ENCODE measurements around the gene UTP20. TPM values are rescaled to one million over a fixed set of nuclear protein-coding genes. Genes with fewer than 3 reads are reported as not detected.
A peak's percentile ranks its signal among the peaks of the same experiment; 100 is the strongest.
"Not testable (repeated sequence)": the region's sequence is repeated elsewhere in the genome, so short reads cannot be mapped to it uniquely, and the experiment has no call there.

The UTP20 gene
- total RNA-seq, 1 donor from 2014 or later: 21.4 TPM

DNA sequence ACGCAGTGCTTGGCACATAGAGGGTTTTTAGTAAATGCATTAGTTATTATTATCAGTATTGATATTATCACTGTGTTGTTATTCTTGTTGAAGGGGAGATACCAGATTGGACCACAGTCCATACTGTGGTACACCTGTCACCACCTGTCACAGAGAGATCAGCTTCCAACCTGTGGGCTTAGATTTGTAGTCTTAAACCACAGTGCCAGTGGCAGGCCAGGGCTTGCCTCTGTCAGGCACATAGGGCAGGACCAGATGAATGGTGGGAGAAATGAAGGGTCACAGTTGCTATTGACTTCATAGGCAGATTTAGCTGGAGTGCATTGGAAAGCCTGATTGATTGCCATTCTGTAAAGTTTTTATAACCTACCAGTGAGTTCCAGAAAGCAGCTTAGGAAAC lies 92.5 kb downstream of the UTP20 start:
- Mint-ChIP-seq H3K4me3 (no peak overlapping the region), H3K36me3 (peaks cover 37% of the 10 kb centered on the region), H3K9me3 (no peaks in the 10 kb centered on the region), H3K27me3 (no peaks in the 10 kb centered on the region), H3K4me1 (ENCODE audit: unreplicated experiment) (no peaks in the 10 kb centered on the region), H3K27ac (no peak overlapping the region)
- TF ChIP-seq, protein P1, sequence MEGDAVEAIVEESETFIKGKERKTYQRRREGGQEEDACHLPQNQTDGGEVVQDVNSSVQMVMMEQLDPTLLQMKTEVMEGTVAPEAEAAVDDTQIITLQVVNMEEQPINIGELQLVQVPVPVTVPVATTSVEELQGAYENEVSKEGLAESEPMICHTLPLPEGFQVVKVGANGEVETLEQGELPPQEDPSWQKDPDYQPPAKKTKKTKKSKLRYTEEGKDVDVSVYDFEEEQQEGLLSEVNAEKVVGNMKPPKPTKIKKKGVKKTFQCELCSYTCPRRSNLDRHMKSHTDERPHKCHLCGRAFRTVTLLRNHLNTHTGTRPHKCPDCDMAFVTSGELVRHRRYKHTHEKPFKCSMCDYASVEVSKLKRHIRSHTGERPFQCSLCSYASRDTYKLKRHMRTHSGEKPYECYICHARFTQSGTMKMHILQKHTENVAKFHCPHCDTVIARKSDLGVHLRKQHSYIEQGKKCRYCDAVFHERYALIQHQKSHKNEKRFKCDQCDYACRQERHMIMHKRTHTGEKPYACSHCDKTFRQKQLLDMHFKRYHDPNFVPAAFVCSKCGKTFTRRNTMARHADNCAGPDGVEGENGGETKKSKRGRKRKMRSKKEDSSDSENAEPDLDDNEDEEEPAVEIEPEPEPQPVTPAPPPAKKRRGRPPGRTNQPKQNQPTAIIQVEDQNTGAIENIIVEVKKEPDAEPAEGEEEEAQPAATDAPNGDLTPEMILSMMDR (conservative IDR thresholded peaks at IDR 0.05): no peak
- no peak for DNase-seq (ENCODE audit: extremely low spot score, unreplicated experiment)

DNA sequence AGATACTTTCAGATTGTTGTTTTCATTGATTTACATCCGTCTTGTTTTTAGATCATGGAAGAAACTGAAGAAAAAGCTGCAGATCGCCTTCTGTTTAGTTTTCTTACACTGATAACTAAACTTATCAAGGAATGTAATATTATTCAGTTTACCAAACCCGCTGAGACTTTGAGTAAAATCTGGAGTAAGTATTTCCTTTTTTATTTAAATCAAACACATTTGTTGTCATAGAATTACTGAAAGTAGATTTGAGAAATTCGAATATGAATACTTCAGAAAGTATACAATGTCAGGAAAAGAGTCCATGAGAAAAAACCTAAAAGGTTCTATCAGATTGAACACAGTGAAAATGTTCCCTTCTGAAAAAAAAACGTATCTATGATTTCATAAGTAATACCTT lies 95.7 kb downstream of the UTP20 start:
- TF ChIP-seq, protein P1 (conservative IDR thresholded peaks at IDR 0.05): no peak
- no peaks in the 10 kb centered on the region for H3K27me3 Mint-ChIP-seq
- H3K9me3 Mint-ChIP-seq: no peaks in the 10 kb centered on the region
- H3K27ac Mint-ChIP-seq: no peak overlapping the region
- H3K4me1 Mint-ChIP-seq (ENCODE audit: unreplicated experiment): no peaks in the 10 kb centered on the region
- H3K4me3 Mint-ChIP-seq: no peak overlapping the region
- H3K36me3 Mint-ChIP-seq: peaks cover 45% of the 10 kb centered on the region
- no peak for DNase-seq (ENCODE audit: extremely low spot score, unreplicated experiment)

DNA sequence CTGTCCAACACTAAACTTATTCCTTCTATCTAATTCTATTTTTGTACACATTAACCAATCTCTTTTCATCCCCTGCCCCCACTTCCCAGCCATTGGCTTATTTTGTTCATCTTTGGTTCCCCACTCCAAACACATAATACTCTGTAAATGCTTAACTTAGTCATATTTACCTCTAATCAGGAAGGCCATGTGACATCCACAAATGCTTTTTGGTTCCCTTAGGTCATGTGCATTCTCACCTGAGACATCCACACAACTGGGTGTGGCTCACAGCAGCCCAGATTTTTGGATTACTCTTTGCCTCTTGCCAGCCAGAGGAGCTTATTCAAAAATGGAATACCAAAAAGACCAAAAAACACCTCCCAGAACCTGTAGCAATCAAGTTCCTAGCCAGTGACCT lies 99.2 kb downstream of the UTP20 start:
- no peak for DNase-seq (ENCODE audit: extremely low spot score, unreplicated experiment)
- H3K27ac Mint-ChIP-seq: no peak overlapping the region
- H3K4me3 Mint-ChIP-seq: no peak overlapping the region
- peaks cover 33% of the 10 kb centered on the region for H3K36me3 Mint-ChIP-seq
- H3K4me1 Mint-ChIP-seq (ENCODE audit: unreplicated experiment): no peaks in the 10 kb centered on the region
- no peaks in the 10 kb centered on the region for H3K27me3 Mint-ChIP-seq
- TF ChIP-seq, protein P1 (conservative IDR thresholded peaks at IDR 0.05): no peak
- no peaks in the 10 kb centered on the region for H3K9me3 Mint-ChIP-seq

DNA sequence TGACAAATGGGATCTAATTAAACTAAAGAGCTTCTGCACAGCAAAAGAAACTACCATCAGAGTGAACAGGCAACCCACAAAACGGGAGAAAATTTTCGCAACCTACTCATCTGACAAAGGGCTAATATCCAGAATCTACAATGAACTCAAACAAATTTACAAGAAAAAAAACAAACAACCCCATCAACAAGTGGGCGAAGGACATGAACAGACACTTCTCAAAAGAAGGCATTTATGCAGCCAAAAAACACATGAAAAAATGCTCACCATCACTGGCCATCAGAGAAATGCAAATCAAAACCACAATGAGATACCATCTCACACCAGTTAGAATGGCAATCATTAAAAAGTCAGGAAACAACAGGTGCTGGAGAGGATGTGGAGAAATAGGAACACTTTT lies 111.3 kb downstream of the UTP20 start:
- not testable (repeated sequence) for H3K4me3 Mint-ChIP-seq; H3K4me1 Mint-ChIP-seq (ENCODE audit: unreplicated experiment); H3K9me3 Mint-ChIP-seq; DNase-seq (ENCODE audit: extremely low spot score, unreplicated experiment); H3K27me3 Mint-ChIP-seq; H3K27ac Mint-ChIP-seq
- peaks cover 38% of the 10 kb centered on the region for H3K36me3 Mint-ChIP-seq

DNA sequence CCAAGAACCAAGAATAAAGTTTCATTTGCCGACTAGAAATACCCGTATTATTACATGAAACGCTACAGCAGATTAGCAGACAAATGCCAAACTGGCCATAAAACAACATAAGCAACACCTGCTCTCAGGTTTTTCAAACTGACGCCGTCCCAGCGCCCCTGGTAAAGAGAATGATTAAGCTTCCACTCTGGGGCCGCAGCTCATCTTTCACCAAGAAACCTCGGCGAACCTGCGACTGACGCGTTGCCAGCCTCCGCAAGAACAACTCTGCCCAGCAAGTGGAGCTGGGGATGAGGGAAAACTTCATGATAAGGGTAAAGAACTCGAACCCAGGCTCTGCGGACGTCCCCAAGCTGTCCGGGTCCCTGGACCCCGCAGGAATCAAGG lies 127.1 kb downstream of the UTP20 start:
- H3K27ac Mint-ChIP-seq: peak overlapping the region; percentile 99
- peaks cover 15% of the 10 kb centered on the region for H3K4me1 Mint-ChIP-seq (ENCODE audit: unreplicated experiment)
- H3K36me3 Mint-ChIP-seq: peaks cover 3% of the 10 kb centered on the region
- H3K4me3 Mint-ChIP-seq: peak overlapping the region; percentile 99
- H3K27me3 Mint-ChIP-seq: no peaks in the 10 kb centered on the region
- H3K9me3 Mint-ChIP-seq: no peaks in the 10 kb centered on the region
- TF ChIP-seq, protein P1 (conservative IDR thresholded peaks at IDR 0.05): no peak
- no peak for DNase-seq (ENCODE audit: extremely low spot score, unreplicated experiment)

DNA sequence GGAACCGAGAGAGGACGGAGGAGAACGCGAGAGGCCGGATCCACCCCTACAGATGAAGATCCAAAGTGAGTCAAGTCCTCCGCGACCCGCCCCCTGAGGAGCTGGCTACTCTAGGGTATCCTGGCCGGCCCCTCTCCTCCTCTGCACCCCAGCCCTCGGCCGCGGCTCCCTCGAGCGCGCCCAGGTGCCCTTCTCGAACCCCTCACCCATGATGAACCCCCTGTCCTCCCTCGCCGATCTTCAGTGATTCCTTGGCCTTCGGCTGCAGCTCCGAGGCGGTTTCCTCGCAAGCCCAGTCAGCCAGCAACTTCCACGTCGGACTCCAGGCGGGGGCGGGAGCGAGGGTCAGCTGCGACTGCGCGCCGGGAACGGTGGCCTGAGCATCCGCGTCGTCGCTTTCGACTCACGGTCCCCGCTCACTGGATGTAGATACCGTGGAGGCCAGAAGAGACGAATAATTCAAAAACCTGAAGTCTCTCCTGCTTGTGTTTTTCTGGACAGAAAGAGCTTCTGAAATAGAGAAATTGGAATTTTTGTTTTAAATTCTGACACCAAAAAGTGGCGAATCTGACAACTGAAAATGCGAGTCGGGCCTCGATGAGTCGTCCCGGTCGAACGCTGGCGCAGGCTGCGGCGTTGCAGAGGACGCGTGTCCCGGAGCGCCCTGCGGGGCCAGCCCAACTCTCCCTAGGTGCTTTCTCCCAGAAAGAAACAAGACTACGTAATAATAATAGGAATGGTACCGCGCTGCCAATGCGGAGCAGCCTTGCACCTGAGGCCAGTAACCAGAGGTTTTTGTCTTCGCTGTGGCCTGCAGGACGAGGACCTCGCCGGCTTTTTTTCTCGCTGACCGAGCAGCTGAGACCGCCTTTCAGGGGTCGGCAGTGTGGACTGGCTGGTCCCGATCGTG lies 127.8 kb downstream of the UTP20 start, which contains the start of gene ARL1:
ARL1 (minus strand) TSS at position 337 of the 910 bp plus-strand sequence; CDS start at position 210, 127 bp downstream.
- peak; percentile 89 for DNase-seq (ENCODE audit: extremely low spot score, unreplicated experiment)
- H3K36me3 Mint-ChIP-seq: peaks cover 3% of the 10 kb centered on the region
- no peaks in the 10 kb centered on the region for H3K9me3 Mint-ChIP-seq
- peaks cover 6% of the 10 kb centered on the region for H3K27me3 Mint-ChIP-seq
- H3K4me1 Mint-ChIP-seq (ENCODE audit: unreplicated experiment): peaks cover 15% of the 10 kb centered on the region
- H3K4me3 Mint-ChIP-seq: peak within 1 kb of the TSS; percentile 99
- peak within 1 kb of the TSS; percentile 99 for H3K27ac Mint-ChIP-seq
- TF ChIP-seq, protein P1 (conservative IDR thresholded peaks at IDR 0.05): peak; percentile 23

DNA sequence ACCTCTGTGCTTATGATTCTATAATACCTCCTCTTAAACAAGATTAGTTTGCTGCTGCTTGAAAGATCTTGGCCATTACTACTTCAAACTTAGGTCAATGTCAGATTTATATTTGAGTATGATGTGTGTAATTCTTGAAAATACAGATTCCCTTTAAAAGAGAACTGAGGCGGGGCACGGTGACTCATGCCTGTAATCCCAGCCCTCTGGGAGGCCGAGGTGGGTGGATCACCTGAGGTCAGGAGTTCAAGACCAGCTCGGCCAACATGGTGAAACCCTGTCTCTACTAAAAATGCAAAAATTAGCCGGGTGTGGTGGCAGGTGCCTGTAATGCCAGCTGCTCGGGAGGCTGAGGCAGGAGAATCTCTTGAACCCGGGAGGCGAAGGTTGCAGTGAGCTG lies 130.3 kb downstream of the UTP20 start:
- H3K36me3 Mint-ChIP-seq; H3K9me3 Mint-ChIP-seq; DNase-seq (ENCODE audit: extremely low spot score, unreplicated experiment); H3K4me3 Mint-ChIP-seq; H3K27ac Mint-ChIP-seq: not testable (repeated sequence)
- peaks cover 15% of the 10 kb centered on the region for H3K4me1 Mint-ChIP-seq (ENCODE audit: unreplicated experiment)
- peaks cover 12% of the 10 kb centered on the region for H3K27me3 Mint-ChIP-seq
